HEK293 (cell line): Measurements from ENCODE around the gene SLC19A1.

Source experiments
- CTCF ChIA-PET: fragments of 350-600 bp; formaldehyde crosslinking; extraction: SDS; loops from one replicate; lab custom pipeline; 2021; ENCODE audit warnings: antibody characterized with exemption; lab: Yijun Ruan, JAX
- POLR2A ChIA-PET: fragments of 300-600 bp; formaldehyde crosslinking; extraction: SDS; loops from one replicate; lab custom pipeline; 2020; ENCODE audit warnings: antibody characterized with exemption, inconsistent platforms; lab: Yijun Ruan, JAX
- H3K27ac ChIP-seq: fragments of 200-500 bp; sonication (Bioruptor generic); 2 replicates; pipeline ENCODE4 v1.5.1; 2014; ENCODE audit warnings: low read depth, low read length, control low read depth, inconsistent platforms; ENCODE audit errors: extremely low read depth
- H3K36me3 ChIP-seq, 2 experiments: fragments of 200-500 bp in 1 of 2; sonication (Bioruptor generic) in 1 of 2; 1 replicate in 1 of 2; 2 replicates in 1 of 2; pipeline ENCODE4 v1.5.1; 2014 to 2017; ENCODE audit warnings: inconsistent platforms in 2 of 2, low read length in 2 of 2; ENCODE audit not compliant: control insufficient read depth in 2 of 2, insufficient read depth in 1 of 2
- H3K4me1 ChIP-seq: fragments of 200-500 bp; sonication (Bioruptor generic); 2 replicates; pipeline ENCODE4 v1.5.1; 2014; ENCODE audit warnings: mild to moderate bottlenecking, low read length, inconsistent platforms; ENCODE audit not compliant: control insufficient read depth, insufficient read depth
- H3K4me3 ChIP-seq: 2 replicates; pipeline ENCODE4 v1.5.1; 2011; ENCODE audit warnings: low read depth, mild to moderate bottlenecking, control low read depth, low read length, moderate library complexity
- H3K9me3 ChIP-seq: fragments of 200-500 bp; sonication (Bioruptor generic); 2 replicates; pipeline ENCODE4 v1.5.1; 2014; ENCODE audit warnings: low read depth, low read length, inconsistent platforms; ENCODE audit not compliant: control insufficient read depth, insufficient read depth
- FEZF1 ChIP-seq: fragments of 450-650 bp; formaldehyde crosslinking; IDR thresholded peaks from 2 replicates; pipeline ENCODE4 v1.5.1; 2016; ENCODE audit warnings: missing biosample characterization, missing genetic modification characterization
- GLIS1 ChIP-seq: fragments of 450-650 bp; formaldehyde crosslinking; IDR thresholded peaks from 2 replicates; pipeline ENCODE4 v1.5.1; 2016; ENCODE audit warnings: missing biosample characterization, missing genetic modification characterization
- GLIS2 ChIP-seq: fragments of 450-650 bp; formaldehyde crosslinking; IDR thresholded peaks from 2 replicates; pipeline ENCODE4 v1.5.1; 2016; ENCODE audit warnings: missing biosample characterization, missing genetic modification characterization
- KLF10 ChIP-seq: fragments of 450-650 bp; IDR thresholded peaks from 2 replicates; pipeline ENCODE4 v1.5.1; 2018; ENCODE audit warnings: missing biosample characterization, mild to moderate bottlenecking, missing genetic modification characterization
- KLF9 ChIP-seq: fragments of 450-650 bp; formaldehyde crosslinking; IDR thresholded peaks from 2 replicates; pipeline ENCODE4 v1.5.1; 2016; ENCODE audit warnings: missing biosample characterization, missing genetic modification characterization, low read depth
- OVOL3 ChIP-seq: fragments of 450-650 bp; formaldehyde crosslinking; IDR thresholded peaks from 2 replicates; pipeline ENCODE4 v1.5.1; 2016; ENCODE audit warnings: missing biosample characterization, missing genetic modification characterization
- PRDM4 ChIP-seq: fragments of 450-650 bp; formaldehyde crosslinking; IDR thresholded peaks from 2 replicates; pipeline ENCODE4 v1.5.1; 2017; ENCODE audit warnings: missing biosample characterization, missing genetic modification characterization
- SCRT1 ChIP-seq: fragments of 450-650 bp; formaldehyde crosslinking; IDR thresholded peaks from 2 replicates; pipeline ENCODE4 v1.5.1; 2016; ENCODE audit warnings: missing biosample characterization, missing genetic modification characterization, borderline replicate concordance
- SP2 ChIP-seq: fragments of 450-650 bp; formaldehyde crosslinking; IDR thresholded peaks from 2 replicates; pipeline ENCODE4 v1.5.1; 2016; ENCODE audit warnings: missing biosample characterization, missing genetic modification characterization
- YY2 ChIP-seq: fragments of 450-650 bp; formaldehyde crosslinking; IDR thresholded peaks from 2 replicates; pipeline ENCODE4 v1.5.1; 2016; ENCODE audit warnings: missing biosample characterization, missing genetic modification characterization
- ZBTB44 ChIP-seq: fragments of 450-650 bp; IDR thresholded peaks from 2 replicates; pipeline ENCODE4 v1.5.1; 2018; ENCODE audit warnings: missing biosample characterization, mild to moderate bottlenecking, missing genetic modification characterization
- ZFP41 ChIP-seq: fragments of 450-650 bp; formaldehyde crosslinking; IDR thresholded peaks from 2 replicates; pipeline ENCODE4 v1.5.1; 2016; ENCODE audit warnings: missing biosample characterization, missing genetic modification characterization, borderline replicate concordance
- ZIC2 ChIP-seq: fragments of 450-650 bp; formaldehyde crosslinking; IDR thresholded peaks from 2 replicates; pipeline ENCODE4 v1.5.1; 2016; ENCODE audit warnings: missing biosample characterization, missing genetic modification characterization
- ZNF19 ChIP-seq: fragments of 450-650 bp; formaldehyde crosslinking; IDR thresholded peaks from 2 replicates; pipeline ENCODE4; 2016; ENCODE audit warnings: missing biosample characterization, missing genetic modification characterization, low read depth
- ZNF2 ChIP-seq: fragments of 450-650 bp; formaldehyde crosslinking; IDR thresholded peaks from 2 replicates; pipeline ENCODE4 v1.5.1; 2016; ENCODE audit warnings: missing biosample characterization, missing genetic modification characterization
- ZNF223 ChIP-seq: fragments of 450-650 bp; formaldehyde crosslinking; IDR thresholded peaks from 2 replicates; pipeline ENCODE4 v1.5.1; 2016; ENCODE audit warnings: missing biosample characterization, missing genetic modification characterization
- ZNF449 ChIP-seq: fragments of 450-650 bp; formaldehyde crosslinking; IDR thresholded peaks from 2 replicates; pipeline ENCODE4 v1.5.1; 2017; ENCODE audit warnings: missing biosample characterization, mild to moderate bottlenecking, missing genetic modification characterization, moderate library complexity
- ZNF560 ChIP-seq: fragments of 450-650 bp; formaldehyde crosslinking; IDR thresholded peaks from 2 replicates; pipeline ENCODE4 v1.5.1; 2017; ENCODE audit warnings: missing biosample characterization, missing genetic modification characterization, borderline replicate concordance
- ZNF571 ChIP-seq: fragments of 450-650 bp; formaldehyde crosslinking; IDR thresholded peaks from 2 replicates; pipeline ENCODE4 v1.5.0; 2017; ENCODE audit warnings: missing biosample characterization, missing genetic modification characterization
- ZNF623 ChIP-seq: fragments of 450-650 bp; formaldehyde crosslinking; IDR thresholded peaks from 2 replicates; pipeline ENCODE4 v1.5.1; 2016; ENCODE audit warnings: missing biosample characterization, missing genetic modification characterization
- ZNF645 ChIP-seq: fragments of 450-650 bp; formaldehyde crosslinking; IDR thresholded peaks from 2 replicates; pipeline ENCODE4; 2016; ENCODE audit warnings: missing biosample characterization, missing genetic modification characterization
- ZNF670 ChIP-seq: fragments of 450-650 bp; formaldehyde crosslinking; IDR thresholded peaks from 2 replicates; pipeline ENCODE4 v1.5.1; 2016; ENCODE audit warnings: missing biosample characterization, missing genetic modification characterization, low read depth
- ZNF707 ChIP-seq: fragments of 450-650 bp; formaldehyde crosslinking; IDR thresholded peaks from 2 replicates; pipeline ENCODE4 v1.5.1; 2016; ENCODE audit warnings: missing biosample characterization, missing genetic modification characterization
- ZSCAN23 ChIP-seq: fragments of 450-650 bp; formaldehyde crosslinking; IDR thresholded peaks from 2 replicates; pipeline ENCODE4 v1.5.1; 2016; ENCODE audit warnings: missing biosample characterization, missing genetic modification characterization
- ZXDB ChIP-seq: fragments of 450-650 bp; formaldehyde crosslinking; IDR thresholded peaks from 2 replicates; pipeline ENCODE4 v1.5.1; 2016; ENCODE audit warnings: missing biosample characterization, missing genetic modification characterization
- TF ChIP-seq, protein P1 (sequence below): fragments of 450-650 bp; formaldehyde crosslinking; IDR thresholded peaks from 2 replicates; pipeline ENCODE4 v1.5.1; 2016; ENCODE audit warnings: missing biosample characterization, missing genetic modification characterization

The SLC19A1 gene

GRCh38 chr21:45559216-45560105, 17.2 kb upstream of the SLC19A1 start (continued):
- TF ChIP-seq ZNF449: no peak
- TF ChIP-seq SP2: no peak
- TF ChIP-seq ZNF623 (tag by site-specific recombination): no peak
- no peak for TF ChIP-seq ZNF560 (tag by site-specific recombination)
- TF ChIP-seq KLF10 (tag by site-specific recombination): no peak
- no peak for TF ChIP-seq ZNF571 (tag by site-specific recombination)
- no peak for TF ChIP-seq ZNF223 (tag by site-specific recombination)
- TF ChIP-seq GLIS1 (tag by site-specific recombination): no peak
- TF ChIP-seq GLIS2 (tag by site-specific recombination): no peak
- no peak for TF ChIP-seq PRDM4
- TF ChIP-seq ZIC2 (tag by site-specific recombination): no peak
- TF ChIP-seq ZNF645 (tag by site-specific recombination): no peak
- TF ChIP-seq SCRT1 (tag by site-specific recombination): no peak

DNA sequence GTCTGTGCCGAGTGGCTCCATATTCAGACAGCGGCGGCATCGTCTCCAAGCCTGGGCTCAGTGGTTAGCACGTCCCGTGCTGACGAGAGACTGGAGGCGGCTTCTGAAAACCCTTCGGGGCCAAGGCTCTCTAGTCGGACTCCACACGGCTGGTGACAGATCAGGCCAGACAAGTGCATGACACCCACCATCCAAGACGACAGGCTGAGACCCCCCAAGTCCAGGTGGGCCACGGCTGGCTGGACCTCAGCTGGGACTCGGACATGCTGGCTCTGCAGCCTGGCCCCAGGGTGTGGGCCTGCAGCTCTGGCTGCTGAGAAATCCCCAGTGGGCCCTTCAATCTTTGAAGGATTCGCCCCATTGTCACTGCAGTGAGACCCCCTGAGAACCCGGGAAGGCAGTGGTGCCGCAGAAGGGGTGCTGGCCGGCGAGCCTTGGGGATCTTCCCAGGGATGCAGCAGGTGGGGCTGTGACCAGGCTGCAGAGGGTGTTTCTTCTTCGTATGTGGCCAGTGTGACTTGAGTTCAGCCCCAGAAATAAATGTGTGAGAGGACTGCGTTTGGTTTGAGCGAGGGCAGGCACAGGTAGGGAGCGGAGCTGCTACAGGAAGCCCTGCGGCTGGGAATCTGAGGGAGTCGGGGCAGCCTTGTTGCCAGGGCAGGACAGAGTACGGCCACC, 15.9 kb upstream of the SLC19A1 start:
- no peaks in the 10 kb centered on the region for H3K9me3 ChIP-seq
- no peak overlapping the region for H3K27ac ChIP-seq
- ChIA-PET CTCF (interaction anchor here (0.6 to 4.9 kb wide), 3 partner anchors 10 to 660 kb away, joined by 3 to 70 read pairs (median 4); no protein-coding TSS in a partner anchor), POLR2A (interaction anchor here (1.3 kb wide), 1 partner anchor 270 kb away, joined by 3 read pairs; the partner anchor contains the start of gene POFUT2)
- peaks cover 6% of the 10 kb centered on the region; the same call in 1 of the 2 replicates for H3K4me1 ChIP-seq
- H3K36me3 ChIP-seq: no peaks in the 10 kb centered on the region
- H3K4me3 ChIP-seq: no peak overlapping the region
- no peak for TF ChIP-seq FEZF1 (tag by site-specific recombination)
- no peak for TF ChIP-seq OVOL3 (tag by site-specific recombination)
- no peak for TF ChIP-seq ZNF19 (tag by site-specific recombination)
- TF ChIP-seq KLF9 (tag by site-specific recombination): no peak
- TF ChIP-seq ZXDB (tag by site-specific recombination): no peak
- no peak for TF ChIP-seq YY2
- no peak for TF ChIP-seq ZNF670 (tag by site-specific recombination)
- TF ChIP-seq ZSCAN23 (tag by site-specific recombination): no peak
- TF ChIP-seq ZBTB44 (tag by site-specific recombination): no peak
- TF ChIP-seq ZNF2 (tag by site-specific recombination): no peak
- TF ChIP-seq ZNF707: no peak
- TF ChIP-seq, protein P1, sequence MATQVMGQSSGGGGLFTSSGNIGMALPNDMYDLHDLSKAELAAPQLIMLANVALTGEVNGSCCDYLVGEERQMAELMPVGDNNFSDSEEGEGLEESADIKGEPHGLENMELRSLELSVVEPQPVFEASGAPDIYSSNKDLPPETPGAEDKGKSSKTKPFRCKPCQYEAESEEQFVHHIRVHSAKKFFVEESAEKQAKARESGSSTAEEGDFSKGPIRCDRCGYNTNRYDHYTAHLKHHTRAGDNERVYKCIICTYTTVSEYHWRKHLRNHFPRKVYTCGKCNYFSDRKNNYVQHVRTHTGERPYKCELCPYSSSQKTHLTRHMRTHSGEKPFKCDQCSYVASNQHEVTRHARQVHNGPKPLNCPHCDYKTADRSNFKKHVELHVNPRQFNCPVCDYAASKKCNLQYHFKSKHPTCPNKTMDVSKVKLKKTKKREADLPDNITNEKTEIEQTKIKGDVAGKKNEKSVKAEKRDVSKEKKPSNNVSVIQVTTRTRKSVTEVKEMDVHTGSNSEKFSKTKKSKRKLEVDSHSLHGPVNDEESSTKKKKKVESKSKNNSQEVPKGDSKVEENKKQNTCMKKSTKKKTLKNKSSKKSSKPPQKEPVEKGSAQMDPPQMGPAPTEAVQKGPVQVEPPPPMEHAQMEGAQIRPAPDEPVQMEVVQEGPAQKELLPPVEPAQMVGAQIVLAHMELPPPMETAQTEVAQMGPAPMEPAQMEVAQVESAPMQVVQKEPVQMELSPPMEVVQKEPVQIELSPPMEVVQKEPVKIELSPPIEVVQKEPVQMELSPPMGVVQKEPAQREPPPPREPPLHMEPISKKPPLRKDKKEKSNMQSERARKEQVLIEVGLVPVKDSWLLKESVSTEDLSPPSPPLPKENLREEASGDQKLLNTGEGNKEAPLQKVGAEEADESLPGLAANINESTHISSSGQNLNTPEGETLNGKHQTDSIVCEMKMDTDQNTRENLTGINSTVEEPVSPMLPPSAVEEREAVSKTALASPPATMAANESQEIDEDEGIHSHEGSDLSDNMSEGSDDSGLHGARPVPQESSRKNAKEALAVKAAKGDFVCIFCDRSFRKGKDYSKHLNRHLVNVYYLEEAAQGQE: no peak
- TF ChIP-seq ZFP41: no peak
